Chondrocyte (in vitro differentiated cells): ENCODE data around the gene PROB1. TPM values are rescaled to one million over a fixed set of nuclear protein-coding genes. Genes with fewer than 3 reads are reported as not detected.

Source experiments
- DNase-seq: peaks from one replicate; pipeline ENCODE4 v3.0.0; 2021; ENCODE audit warnings: mixed read lengths, low spot score
- H3K27ac Mint-ChIP-seq: one replicate; pipeline ENCODE4 v1.8.0; 2021; ENCODE audit warnings: mild to moderate bottlenecking, moderate library complexity, mixed read lengths; ENCODE audit not compliant: unreplicated experiment
- H3K27me3 Mint-ChIP-seq: 2 replicates; pipeline ENCODE4 v1.8.0; 2021; ENCODE audit warnings: low read depth, mixed read lengths
- H3K36me3 Mint-ChIP-seq: 2 replicates; pipeline ENCODE4 v1.8.0; 2021; ENCODE audit warnings: low read depth, mixed read lengths
- H3K4me1 Mint-ChIP-seq: 2 replicates; pipeline ENCODE4 v1.8.0; 2021; ENCODE audit warnings: low read depth, mild to moderate bottlenecking, mixed read lengths
- H3K4me3 Mint-ChIP-seq: one replicate; pipeline ENCODE4 v1.8.0; 2021; ENCODE audit warnings: mild to moderate bottlenecking, moderate library complexity, mixed read lengths; ENCODE audit not compliant: unreplicated experiment
- H3K9me3 Mint-ChIP-seq: 2 replicates; pipeline ENCODE4 v1.8.0; 2021; ENCODE audit warnings: low read depth, mixed read lengths
- total RNA-seq: library from RNA; stranded (reverse); gene quantifications from 3 replicates; pipeline ENCODE4 v1.2.1, GENCODE V29; 2021
- TF ChIP-seq, protein P1 (sequence below): fragments of 200-600 bp; sonication (generic); IDR thresholded peaks from 2 replicates; pipeline ENCODE4 v1.5.0; 2021; ENCODE audit warnings: antibody characterized with exemption, mild to moderate bottlenecking, moderate library complexity

The PROB1 gene
- total RNA-seq, 1 donor from 2014 or later: 2.3 TPM

GRCh38 chr5:139379626-139380449 is 15.1 kb downstream of the PROB1 start:
- Mint-ChIP-seq H3K9me3 (no peaks in the 10 kb centered on the region), H3K4me1 (no peaks in the 10 kb centered on the region), H3K27me3 (no peaks in the 10 kb centered on the region), H3K36me3 (no peaks in the 10 kb centered on the region), H3K27ac (no peak overlapping the region), H3K4me3 (no peak overlapping the region)
- TF ChIP-seq, protein P1, sequence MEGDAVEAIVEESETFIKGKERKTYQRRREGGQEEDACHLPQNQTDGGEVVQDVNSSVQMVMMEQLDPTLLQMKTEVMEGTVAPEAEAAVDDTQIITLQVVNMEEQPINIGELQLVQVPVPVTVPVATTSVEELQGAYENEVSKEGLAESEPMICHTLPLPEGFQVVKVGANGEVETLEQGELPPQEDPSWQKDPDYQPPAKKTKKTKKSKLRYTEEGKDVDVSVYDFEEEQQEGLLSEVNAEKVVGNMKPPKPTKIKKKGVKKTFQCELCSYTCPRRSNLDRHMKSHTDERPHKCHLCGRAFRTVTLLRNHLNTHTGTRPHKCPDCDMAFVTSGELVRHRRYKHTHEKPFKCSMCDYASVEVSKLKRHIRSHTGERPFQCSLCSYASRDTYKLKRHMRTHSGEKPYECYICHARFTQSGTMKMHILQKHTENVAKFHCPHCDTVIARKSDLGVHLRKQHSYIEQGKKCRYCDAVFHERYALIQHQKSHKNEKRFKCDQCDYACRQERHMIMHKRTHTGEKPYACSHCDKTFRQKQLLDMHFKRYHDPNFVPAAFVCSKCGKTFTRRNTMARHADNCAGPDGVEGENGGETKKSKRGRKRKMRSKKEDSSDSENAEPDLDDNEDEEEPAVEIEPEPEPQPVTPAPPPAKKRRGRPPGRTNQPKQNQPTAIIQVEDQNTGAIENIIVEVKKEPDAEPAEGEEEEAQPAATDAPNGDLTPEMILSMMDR: no peak
- DNase-seq: peak; percentile 63

DNA sequence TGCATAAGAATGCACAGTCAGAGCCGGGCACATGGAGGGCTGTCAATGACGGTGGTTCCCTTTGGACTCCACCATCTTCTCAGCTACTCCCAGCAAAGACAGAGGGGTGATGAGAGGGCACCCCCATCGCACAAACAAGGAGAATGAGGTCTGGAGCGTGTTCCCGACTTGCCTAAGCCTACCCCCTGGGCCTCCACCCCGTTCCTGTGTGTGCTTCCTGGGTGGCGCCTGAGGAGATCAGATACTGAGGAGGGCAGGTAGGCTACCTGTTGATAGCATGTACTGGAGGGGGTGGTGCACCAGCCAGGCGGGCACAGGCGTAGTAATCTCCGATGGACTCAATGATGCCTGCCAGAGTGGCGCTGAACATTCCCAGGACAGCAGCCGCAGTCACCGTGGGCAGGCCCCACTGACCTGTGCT is 16.0 kb downstream of the PROB1 start:
- no peaks in the 10 kb centered on the region for H3K9me3 Mint-ChIP-seq
- peak; percentile 74 for DNase-seq
- no peak overlapping the region for H3K4me3 Mint-ChIP-seq
- H3K4me1 Mint-ChIP-seq: peaks cover 2% of the 10 kb centered on the region
- H3K36me3 Mint-ChIP-seq: peaks cover 2% of the 10 kb centered on the region
- H3K27ac Mint-ChIP-seq: no peak overlapping the region
- no peaks in the 10 kb centered on the region for H3K27me3 Mint-ChIP-seq
- TF ChIP-seq, protein P1: no peak

GRCh38 chr5:139378101-139378825 is 16.6 kb downstream of the PROB1 start:
- Mint-ChIP-seq H3K9me3 (no peaks in the 10 kb centered on the region), H3K4me1 (peaks cover 9% of the 10 kb centered on the region), H3K36me3 (peaks cover 2% of the 10 kb centered on the region), H3K27me3 (no peaks in the 10 kb centered on the region), H3K4me3 (no peak overlapping the region), H3K27ac (no peak overlapping the region)
- TF ChIP-seq, protein P1: no peak
- DNase-seq: peak; percentile 85

DNA sequence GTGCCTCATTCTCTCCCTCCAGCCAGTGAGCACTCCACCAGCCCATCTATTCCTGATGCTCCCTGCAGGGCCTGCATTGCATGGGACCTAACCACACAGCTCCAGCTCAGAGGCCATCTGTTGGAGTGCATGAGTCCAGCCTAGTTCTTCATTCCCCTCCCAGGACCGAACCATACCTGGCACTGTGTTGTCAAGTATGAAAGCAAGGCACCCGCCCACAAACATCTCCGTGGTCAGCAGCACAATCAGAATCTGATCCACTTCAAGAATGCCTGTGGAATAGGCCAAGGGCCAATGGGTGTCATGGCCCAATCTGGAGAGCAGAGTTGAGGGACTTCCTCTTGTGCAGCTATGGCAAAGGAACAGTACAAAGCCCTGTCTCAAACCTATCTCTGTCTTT is 17.7 kb downstream of the PROB1 start:
- DNase-seq: peak; percentile 58
- Mint-ChIP-seq H3K27me3 (no peaks in the 10 kb centered on the region), H3K27ac (no peak overlapping the region), H3K36me3 (peaks cover 3% of the 10 kb centered on the region), H3K4me1 (peaks cover 10% of the 10 kb centered on the region), H3K9me3 (no peaks in the 10 kb centered on the region), H3K4me3 (no peak overlapping the region)
- TF ChIP-seq, protein P1: no peak

DNA sequence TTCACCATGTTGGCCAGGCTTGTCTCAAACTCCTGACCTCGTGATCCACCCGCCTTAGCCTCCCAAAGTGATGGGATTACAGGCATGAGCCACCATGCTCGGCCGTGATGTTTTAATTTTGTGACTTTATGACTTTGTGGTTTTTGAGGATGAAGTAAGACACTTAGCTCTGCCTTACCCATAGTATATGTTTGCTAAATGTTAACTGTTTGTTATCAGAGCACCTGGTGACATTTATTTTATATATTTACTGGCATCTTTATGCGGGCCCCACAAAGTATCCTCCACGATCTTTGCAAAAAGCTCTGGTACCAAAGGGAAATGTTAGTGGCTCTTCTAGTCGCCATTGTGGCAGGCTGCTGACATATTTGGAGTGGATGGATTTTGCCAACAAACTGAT is 18.5 kb downstream of the PROB1 start:
- Mint-ChIP-seq H3K36me3 (peaks cover 7% of the 10 kb centered on the region), H3K27me3 (no peaks in the 10 kb centered on the region), H3K27ac (no peak overlapping the region), H3K4me3 (no peak overlapping the region), H3K4me1 (peaks cover 15% of the 10 kb centered on the region), H3K9me3 (no peaks in the 10 kb centered on the region)
- DNase-seq: no peak
- TF ChIP-seq, protein P1: no peak
